ENCODE data around the gene MAP1S.

- TF ChIP-seq CTCF (IDR thresholded peaks at IDR 0.05) (peak; percentile 51 to 60), EP300 (IDR thresholded peaks at IDR 0.05) (no peak), POLR2A (IDR thresholded peaks at IDR 0.05) (no peak), POLR2AphosphoS5 (IDR thresholded peaks at IDR 0.05) (no peak)
Measured at GRCh38 chr19:17703824-17704463, 15.3 kb upstream of the MAP1S start.
